Loucy (cell line): ENCODE results near the gene KDM4B.

ENCODE experiments used
- H2AFZ ChIP-seq: fragments of 200-600 bp; sonication (generic); 2 replicates; pipeline ENCODE4 v1.6.0; 2016; ENCODE audit warnings: antibody characterized with exemption, mild to moderate bottlenecking, low read length, moderate library complexity
- H3F3A ChIP-seq: fragments of 200-600 bp; 2 replicates; pipeline ENCODE4 v1.6.0; 2016; ENCODE audit warnings: antibody characterized with exemption, low read depth, mild to moderate bottlenecking
- H3K27me3 ChIP-seq: fragments of 200-600 bp; sonication (generic); 2 replicates; pipeline ENCODE4 v1.6.1; 2014; ENCODE audit warnings: low read length, mild to moderate bottlenecking; ENCODE audit not compliant: insufficient read depth, poor library complexity, severe bottlenecking
- H3K36me3 ChIP-seq: fragments of 200-600 bp; sonication (generic); 2 replicates; pipeline ENCODE4 v1.6.1; 2016; ENCODE audit warnings: low read length; ENCODE audit not compliant: insufficient read depth
- H3K4me1 ChIP-seq: fragments of 200-600 bp; sonication (generic); 2 replicates; pipeline ENCODE4 v1.5.1; 2014; ENCODE audit warnings: low read length, mild to moderate bottlenecking; ENCODE audit not compliant: insufficient read depth, poor library complexity, severe bottlenecking
- H3K4me2 ChIP-seq: fragments of 200-600 bp; sonication (generic); 2 replicates; pipeline ENCODE4 v1.6.0; 2014; ENCODE audit warnings: antibody characterized with exemption, low read length, low read depth, mild to moderate bottlenecking; ENCODE audit not compliant: poor library complexity, severe bottlenecking
- H3K4me3 ChIP-seq: fragments of 200-600 bp; sonication (generic); 2 replicates; pipeline ENCODE4 v1.5.1; 2014; ENCODE audit warnings: low read length, mild to moderate bottlenecking, mixed read lengths; ENCODE audit not compliant: poor library complexity, severe bottlenecking
- H3K79me2 ChIP-seq: fragments of 200-600 bp; sonication (generic); 2 replicates; pipeline ENCODE4 v1.6.1; 2014; ENCODE audit warnings: low read length; ENCODE audit not compliant: insufficient read depth
- H3K9ac ChIP-seq: fragments of 200-600 bp; sonication (generic); 2 replicates; pipeline ENCODE4 v1.6.0; 2014; ENCODE audit warnings: mild to moderate bottlenecking, low read depth, low read length, moderate library complexity; ENCODE audit not compliant: poor library complexity, severe bottlenecking
- H3K9me2 ChIP-seq: fragments of 200-600 bp; sonication (generic); replicated peaks from 2 replicates; pipeline ENCODE4 v1.6.1; 2016; ENCODE audit warnings: low read depth, low read length, mixed read lengths
- H3K9me3 ChIP-seq: fragments of 200-600 bp; sonication (generic); 2 replicates; pipeline ENCODE4 v1.6.1; 2014; ENCODE audit warnings: mild to moderate bottlenecking, antibody characterized with exemption, low read length, low read depth; ENCODE audit not compliant: insufficient read depth
- H4K20me1 ChIP-seq: fragments of 200-600 bp; sonication (generic); 2 replicates; pipeline ENCODE4 v1.6.0; 2014; ENCODE audit warnings: antibody characterized with exemption, low read length, mild to moderate bottlenecking; ENCODE audit not compliant: insufficient read depth, poor library complexity, severe bottlenecking
- EZH2phosphoT487 ChIP-seq: fragments of 200-600 bp; IDR thresholded peaks from 2 replicates; pipeline ENCODE4 v1.6.1; 2018; ENCODE audit warnings: antibody characterized with exemption, mild to moderate bottlenecking, moderate library complexity, borderline replicate concordance
- TF ChIP-seq, protein P1 (sequence below): fragments of 200-600 bp; sonication (generic); conservative IDR thresholded peaks from 2 replicates; pipeline ENCODE4 v1.5.1; 2014; ENCODE audit warnings: mild to moderate bottlenecking, antibody characterized with exemption, low read length

The KDM4B gene

DNA sequence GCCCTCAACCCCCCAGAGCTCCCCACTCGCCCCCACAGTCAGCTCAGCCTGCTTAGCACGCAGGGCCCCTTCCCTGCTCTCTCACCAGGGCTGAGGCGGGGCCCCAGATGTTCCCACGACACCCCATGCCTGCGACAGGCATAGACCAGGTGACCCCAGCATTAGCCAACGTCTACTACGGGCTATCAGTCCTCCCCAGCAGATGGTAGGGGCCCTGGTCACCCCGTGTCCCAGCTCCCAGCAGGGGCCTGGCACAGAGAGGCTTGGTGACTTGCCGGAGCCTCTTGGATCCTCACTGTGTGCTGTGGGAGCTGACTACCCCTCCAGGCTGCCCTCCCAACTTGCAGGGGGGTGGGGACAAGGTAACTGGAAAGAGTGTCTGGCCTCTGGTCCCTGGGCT lies 80.6 kb downstream of the KDM4B start:
- H4K20me1 ChIP-seq = peaks cover 16% of the 10 kb centered on the region
- H3K27me3 ChIP-seq = no peaks in the 10 kb centered on the region
- no peak overlapping the region for H3K4me3 ChIP-seq
- H3K9me3 ChIP-seq = no peaks in the 10 kb centered on the region
- peaks cover 11% of the 10 kb centered on the region; the same call in 1 of the 2 replicates for H3K79me2 ChIP-seq
- H3K9ac ChIP-seq = no peak overlapping the region
- no peaks in the 10 kb centered on the region for H3K4me1 ChIP-seq
- H3K4me2 ChIP-seq = no peak overlapping the region
- H3K36me3 ChIP-seq = peaks cover 64% of the 10 kb centered on the region; the same call in 1 of the 2 replicates
- no peak overlapping the region for H2AFZ ChIP-seq
- TF ChIP-seq EZH2phosphoT487 = no peak
- TF ChIP-seq, protein P1, sequence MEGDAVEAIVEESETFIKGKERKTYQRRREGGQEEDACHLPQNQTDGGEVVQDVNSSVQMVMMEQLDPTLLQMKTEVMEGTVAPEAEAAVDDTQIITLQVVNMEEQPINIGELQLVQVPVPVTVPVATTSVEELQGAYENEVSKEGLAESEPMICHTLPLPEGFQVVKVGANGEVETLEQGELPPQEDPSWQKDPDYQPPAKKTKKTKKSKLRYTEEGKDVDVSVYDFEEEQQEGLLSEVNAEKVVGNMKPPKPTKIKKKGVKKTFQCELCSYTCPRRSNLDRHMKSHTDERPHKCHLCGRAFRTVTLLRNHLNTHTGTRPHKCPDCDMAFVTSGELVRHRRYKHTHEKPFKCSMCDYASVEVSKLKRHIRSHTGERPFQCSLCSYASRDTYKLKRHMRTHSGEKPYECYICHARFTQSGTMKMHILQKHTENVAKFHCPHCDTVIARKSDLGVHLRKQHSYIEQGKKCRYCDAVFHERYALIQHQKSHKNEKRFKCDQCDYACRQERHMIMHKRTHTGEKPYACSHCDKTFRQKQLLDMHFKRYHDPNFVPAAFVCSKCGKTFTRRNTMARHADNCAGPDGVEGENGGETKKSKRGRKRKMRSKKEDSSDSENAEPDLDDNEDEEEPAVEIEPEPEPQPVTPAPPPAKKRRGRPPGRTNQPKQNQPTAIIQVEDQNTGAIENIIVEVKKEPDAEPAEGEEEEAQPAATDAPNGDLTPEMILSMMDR = no peak
- no peaks in the 10 kb centered on the region for H3F3A ChIP-seq
- H3K9me2 ChIP-seq = no peaks in the 10 kb centered on the region

DNA sequence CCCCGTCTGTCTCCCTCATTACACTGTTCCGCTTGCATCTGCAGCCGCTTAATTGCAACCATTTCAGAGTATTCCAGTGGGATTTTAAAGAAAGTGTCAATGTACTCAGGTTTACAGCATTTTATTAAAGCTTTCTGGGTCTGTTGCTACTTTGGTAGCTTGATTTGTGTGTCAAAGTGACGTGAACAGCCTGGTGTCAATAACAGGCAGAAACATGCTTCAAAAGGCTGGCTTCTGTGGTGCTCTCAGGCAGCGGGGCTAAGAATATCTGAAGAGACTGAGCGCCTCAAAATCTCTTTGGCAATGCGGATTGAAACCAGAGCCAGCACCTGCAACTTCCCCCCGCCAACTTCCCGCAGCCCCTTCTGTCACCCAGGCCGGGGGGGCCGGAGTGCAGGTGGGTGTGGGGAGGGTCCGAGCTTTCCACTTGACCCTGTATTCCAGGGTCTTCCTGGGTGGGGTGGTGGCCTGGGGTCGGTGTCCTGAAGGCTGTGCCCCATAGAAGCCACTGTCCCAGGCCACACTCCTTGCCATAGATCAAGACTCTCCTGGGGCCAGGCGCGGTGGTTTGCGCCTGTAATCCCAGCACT lies 81.2 kb downstream of the KDM4B start:
- Histone ChIP-seq H2AFZ (no peak overlapping the region), H3K4me2 (no peak overlapping the region), H3K27me3 (no peaks in the 10 kb centered on the region), H3K9me3 (no peaks in the 10 kb centered on the region), H3K4me1 (no peaks in the 10 kb centered on the region), H3K36me3 (peaks cover 64% of the 10 kb centered on the region; the same call in 1 of the 2 replicates), H3K9me2 (no peaks in the 10 kb centered on the region), H3K79me2 (peaks cover 7% of the 10 kb centered on the region; the same call in 1 of the 2 replicates), H3F3A (no peaks in the 10 kb centered on the region), H4K20me1 (peaks cover 16% of the 10 kb centered on the region), H3K9ac (no peak overlapping the region), H3K4me3 (no peak overlapping the region)
- TF ChIP-seq, protein P1 = no peak
- TF ChIP-seq EZH2phosphoT487 = no peak

DNA sequence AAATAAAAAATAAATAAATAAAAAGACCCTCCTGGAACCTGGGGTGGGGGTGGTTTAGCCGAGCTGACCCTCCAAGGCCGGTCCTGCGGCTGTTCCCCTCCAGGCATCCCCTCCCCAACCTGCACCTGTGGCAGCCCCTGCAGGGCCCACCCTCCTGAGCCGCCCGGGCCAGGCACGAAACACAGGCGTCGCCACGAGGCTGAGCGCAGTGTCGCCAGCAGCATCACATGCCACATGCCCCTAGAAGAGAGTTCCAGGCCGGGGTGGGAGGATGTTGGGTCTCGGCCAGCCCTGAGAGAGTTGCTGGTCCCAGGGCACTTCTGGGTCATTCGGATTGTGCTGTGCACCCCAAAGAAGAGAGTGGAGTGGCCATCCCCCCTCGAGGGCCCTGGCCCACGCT lies 82.0 kb downstream of the KDM4B start:
- Histone ChIP-seq H3F3A (no peaks in the 10 kb centered on the region), H3K36me3 (peaks cover 68% of the 10 kb centered on the region; the same call in 1 of the 2 replicates), H3K9me2 (no peaks in the 10 kb centered on the region), H2AFZ (no peak overlapping the region), H3K4me3 (no peak overlapping the region), H4K20me1 (peaks cover 16% of the 10 kb centered on the region), H3K27me3 (no peaks in the 10 kb centered on the region), H3K9me3 (no peaks in the 10 kb centered on the region), H3K4me2 (no peak overlapping the region), H3K4me1 (no peaks in the 10 kb centered on the region), H3K79me2 (peaks cover 3% of the 10 kb centered on the region; the same call in 1 of the 2 replicates), H3K9ac (no peak overlapping the region)
- TF ChIP-seq EZH2phosphoT487 = no peak
- TF ChIP-seq, protein P1 = no peak
